BE2C (cell line): ENCODE results near the gene TGFB3. TPM values are rescaled to one million over a fixed set of nuclear protein-coding genes. Genes with fewer than 3 reads are reported as not detected.

ENCODE experiments used
- DNase-seq: peaks from one replicate; pipeline ENCODE4 v3.0.0-alpha.2; 2020
- H3K27me3 ChIP-seq: fragments of 250-450 bp; sonication (Bioruptor Pico); 2 replicates; pipeline ENCODE4 v1.5.1; 2020; ENCODE audit warnings: mild to moderate bottlenecking
- H3K36me3 ChIP-seq: fragments of 250-450 bp; sonication (Bioruptor Pico); 2 replicates; pipeline ENCODE4 v1.5.1; 2020; ENCODE audit warnings: mild to moderate bottlenecking
- H3K4me1 ChIP-seq: fragments of 250-450 bp; sonication (Bioruptor Pico); 2 replicates; pipeline ENCODE4 v1.5.1; 2020
- H3K4me3 ChIP-seq: 2 replicates; pipeline ENCODE4 v1.5.1; 2011; ENCODE audit warnings: low read depth, low read length
- H3K9me3 ChIP-seq: fragments of 250-450 bp; sonication (Bioruptor Pico); 2 replicates; pipeline ENCODE4 v1.5.1; 2020
- CTCF ChIP-seq: IDR thresholded peaks from 2 replicates; pipeline ENCODE4 v1.5.1; 2012; ENCODE audit warnings: mild to moderate bottlenecking, low read depth, low read length
- polyA plus RNA-seq: library from polyadenylated mRNA; unstranded; fragments of >200 nt; gene quantifications from one replicate; pipeline ENCODE4 v1.2.1, GENCODE V29; 2012; ENCODE audit warnings: low read depth, missing spikeins; ENCODE audit not compliant: insufficient read length, insufficient read depth

The TGFB3 gene
- 1.4 TPM for polyA plus RNA-seq

- TF ChIP-seq CTCF = no peak
- Histone ChIP-seq H3K9me3 (no peaks in the 10 kb centered on the region), H3K4me3 (peak within 1 kb of the TSS; percentile 79), H3K36me3 (no peaks in the 10 kb centered on the region), H3K27me3 (no peaks in the 10 kb centered on the region), H3K4me1 (no peaks in the 10 kb centered on the region; the same call in 1 of the 2 replicates)
- DNase-seq = peak; percentile 68
Measured at GRCh38 chr14:75981426-75982265, at the start of gene TGFB3. Gene TGFB3 (minus strand): TSS chr14:75981995. CDS start chr14:75980893, 1,102 bp downstream.

- DNase-seq = no peak
- Histone ChIP-seq H3K4me3 (no peak overlapping the region), H3K9me3 (no peaks in the 10 kb centered on the region), H3K36me3 (no peaks in the 10 kb centered on the region), H3K4me1 (no peaks in the 10 kb centered on the region; the same call in 1 of the 2 replicates), H3K27me3 (no peaks in the 10 kb centered on the region)
- TF ChIP-seq CTCF = no peak
Measured at GRCh38 chr14:76024211-76024907, 42.6 kb upstream of the TGFB3 start.

GRCh38 chr14:76023757-76024156 lies 42.0 kb upstream of the TGFB3 start:
- no peak for DNase-seq
- Histone ChIP-seq H3K36me3 (no peaks in the 10 kb centered on the region), H3K4me1 (no peaks in the 10 kb centered on the region; the same call in 1 of the 2 replicates), H3K9me3 (no peaks in the 10 kb centered on the region), H3K27me3 (no peaks in the 10 kb centered on the region), H3K4me3 (no peak overlapping the region)
- TF ChIP-seq CTCF = no peak

- no peak for DNase-seq
Measured at GRCh38 chr14:76022991-76023390, 41.2 kb upstream of the TGFB3 start.

GRCh38 chr14:76019676-76020075 lies 37.9 kb upstream of the TGFB3 start:
- no peak for TF ChIP-seq CTCF
- H3K4me3 ChIP-seq = no peak overlapping the region
- H3K4me1 ChIP-seq = no peaks in the 10 kb centered on the region; the same call in 1 of the 2 replicates
- no peaks in the 10 kb centered on the region for H3K9me3 ChIP-seq
- no peaks in the 10 kb centered on the region for H3K36me3 ChIP-seq
- no peak for DNase-seq
- no peaks in the 10 kb centered on the region for H3K27me3 ChIP-seq

More at GRCh38 chr14:76022991-76023390, 41.2 kb upstream of the TGFB3 start:
- Histone ChIP-seq H3K4me3 (no peak overlapping the region), H3K36me3 (no peaks in the 10 kb centered on the region), H3K27me3 (no peaks in the 10 kb centered on the region), H3K4me1 (no peaks in the 10 kb centered on the region; the same call in 1 of the 2 replicates), H3K9me3 (no peaks in the 10 kb centered on the region)
- no peak for TF ChIP-seq CTCF
